Measurements from ENCODE around the gene ALPK1.

ALPK1 gene

GRCh38 chr4:112418092-112418491 is 120.9 kb downstream of the ALPK1 start:
- ChIA-PET CTCF (no interaction called here), POLR2A (no interaction called here)
- TF ChIP-seq ZNF704 (tag by site-specific recombination; IDR thresholded peaks at IDR 0.05) (no peak), ZNF48 (tag by site-specific recombination; IDR thresholded peaks at IDR 0.05) (no peak), ZBTB21 (tag by site-specific recombination; IDR thresholded peaks at IDR 0.05) (no peak), ZNF23 (tag by site-specific recombination; IDR thresholded peaks at IDR 0.05; ENCODE audit: borderline replicate concordance) (no peak), ATF2 (tag by site-specific recombination; IDR thresholded peaks at IDR 0.05; ENCODE audit: low read depth) (no peak), ZNF670 (tag by site-specific recombination; IDR thresholded peaks at IDR 0.05; ENCODE audit: low read depth) (no peak), ZNF571 (tag by site-specific recombination; IDR thresholded peaks at IDR 0.05) (no peak), ZSCAN5A (tag by site-specific recombination; IDR thresholded peaks at IDR 0.05) (no peak), ZNF555 (tag by site-specific recombination; conservative IDR thresholded peaks at IDR 0.05) (no peak), ZNF169 (tag by site-specific recombination; IDR thresholded peaks at IDR 0.05) (no peak), ZNF707 (tag by site-specific recombination; IDR thresholded peaks at IDR 0.05) (no peak), GLIS2 (tag by site-specific recombination; IDR thresholded peaks at IDR 0.05) (no peak)
- Histone ChIP-seq H3K27ac (ENCODE audit: extremely low read depth, low read depth, low read length) (no peak overlapping the region), H3K4me1 (ENCODE audit: control insufficient read depth, insufficient read depth, low read length) (no peaks in the 10 kb centered on the region), H3K36me3 (ENCODE audit: control insufficient read depth in 2 of 2, insufficient read depth in 1 of 2, low read length in 2 of 2) (peaks cover 0 to 3% of the 10 kb centered on the region in 2 experiments; a peak in 1 of 3 replicates), H3K9me3 (ENCODE audit: control insufficient read depth, insufficient read depth, low read depth, low read length) (no peaks in the 10 kb centered on the region), H3K4me3 (ENCODE audit: low read depth, low read length) (no peak overlapping the region)

- no peaks in the 10 kb centered on the region for H3K4me1 ChIP-seq (ENCODE audit: control insufficient read depth, insufficient read depth, low read length)
- no peak overlapping the region for H3K4me3 ChIP-seq (ENCODE audit: low read depth, low read length)
- H3K9me3 ChIP-seq (ENCODE audit: control insufficient read depth, insufficient read depth, low read depth, low read length) = no peaks in the 10 kb centered on the region
- POLR2A ChIA-PET = no interaction called here
- CTCF ChIA-PET = no interaction called here
- H3K27ac ChIP-seq (ENCODE audit: extremely low read depth, low read depth, low read length) = no peak overlapping the region
- TF ChIP-seq ZBTB6 (tag by site-specific recombination; IDR thresholded peaks at IDR 0.05) = no peak
- TF ChIP-seq ZNF843 (tag by site-specific recombination; IDR thresholded peaks at IDR 0.05) = no peak
- no peak for TF ChIP-seq BCL11A (tag by site-specific recombination; IDR thresholded peaks at IDR 0.05; ENCODE audit: low read depth)
- peaks cover 0 to 3% of the 10 kb centered on the region in 2 experiments; a peak in 1 of 3 replicates for H3K36me3 ChIP-seq (ENCODE audit: control insufficient read depth in 2 of 2, insufficient read depth in 1 of 2, low read length in 2 of 2)
Observed at GRCh38 chr4:112421911-112422310, 124.7 kb downstream of the ALPK1 start.

- ChIA-PET CTCF (no interaction called here), POLR2A (no interaction called here)
- H3K4me1 ChIP-seq (ENCODE audit: control insufficient read depth, insufficient read depth, low read length) = no peaks in the 10 kb centered on the region
- H3K36me3 ChIP-seq (ENCODE audit: control insufficient read depth in 2 of 2, insufficient read depth in 1 of 2, low read length in 2 of 2) = peaks cover 0 to 4% of the 10 kb centered on the region in 2 experiments; a peak in 1 of 3 replicates
- no peak overlapping the region for H3K27ac ChIP-seq (ENCODE audit: extremely low read depth, low read depth, low read length)
- no peak overlapping the region for H3K4me3 ChIP-seq (ENCODE audit: low read depth, low read length)
- TF ChIP-seq GLIS1 (tag by site-specific recombination; IDR thresholded peaks at IDR 0.05) (peak; percentile 58), EGR2 (tag by site-specific recombination; IDR thresholded peaks at IDR 0.05; ENCODE audit: low read depth) (no peak)
- no peaks in the 10 kb centered on the region for H3K9me3 ChIP-seq (ENCODE audit: control insufficient read depth, insufficient read depth, low read depth, low read length)
Observed at GRCh38 chr4:112422644-112423043, 125.5 kb downstream of the ALPK1 start.
